Measurements from ENCODE around the gene ARHGAP6. TPM values are rescaled to one million over a fixed set of nuclear protein-coding genes. Genes with fewer than 3 reads are reported as not detected.
A peak's percentile ranks its signal among the peaks of the same experiment; 100 is the strongest.

The ARHGAP6 gene
- total and polyA plus RNA-seq, 9 donors = 14.1 to 32.9 (median 20.3) TPM

DNA sequence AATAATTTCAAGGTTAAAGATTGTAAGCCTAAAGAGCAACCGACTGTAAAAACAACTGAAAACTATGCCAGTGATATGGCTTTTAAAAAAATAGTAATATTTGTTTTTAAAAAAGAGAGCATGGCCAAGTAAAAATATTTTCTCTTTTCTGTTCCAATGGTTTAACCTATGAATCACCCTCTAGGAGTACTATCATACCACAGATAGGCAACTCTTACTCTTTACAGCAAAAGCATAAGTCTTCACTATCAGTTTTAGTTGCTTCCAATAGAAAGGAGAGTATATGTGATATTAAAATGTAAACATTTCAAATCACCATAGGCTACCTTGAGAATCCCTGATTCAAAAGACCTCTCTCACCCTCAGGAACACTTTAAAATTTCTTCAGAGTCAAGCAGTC lies 269.9 kb downstream of the ARHGAP6 start:
- intact Hi-C loops (cut with DNase I) = no loop called here
- 6 to 16% (median 8%) methylated on average over 1 of the region's 1 CpG for WGBS, 3 donors
- no peak for DNase-seq
- TF ChIP-seq CTCF (IDR thresholded peaks at IDR 0.05) (no peak), EP300 (IDR thresholded peaks at IDR 0.05) (no peak), POLR2A (IDR thresholded peaks at IDR 0.05) (no peak)
- H3K4me3 ChIP-seq = no peak overlapping the region
- H3K9me3 ChIP-seq = no peaks in the 10 kb centered on the region
- peaks cover 6% of the 10 kb centered on the region for H3K4me1 ChIP-seq (ENCODE audit: insufficient read depth)
- peak overlapping the region in 1 of 2 donors; percentile 10 for H3K27ac ChIP-seq
- no peaks in the 10 kb centered on the region for H3K36me3 ChIP-seq
- H3K27me3 ChIP-seq = no peaks in the 10 kb centered on the region

- Histone ChIP-seq H3K9me3 (no peaks in the 10 kb centered on the region), H3K4me1 (ENCODE audit: insufficient read depth) (peaks cover 6% of the 10 kb centered on the region), H3K4me3 (no peak overlapping the region), H3K27me3 (no peaks in the 10 kb centered on the region), H3K27ac (no peak overlapping the region), H3K36me3 (no peaks in the 10 kb centered on the region)
- TF ChIP-seq CTCF (IDR thresholded peaks at IDR 0.05) (no peak), EP300 (IDR thresholded peaks at IDR 0.05) (no peak), POLR2A (IDR thresholded peaks at IDR 0.05) (no peak)
- WGBS, 3 donors = 87 to 90% (median 89%) methylated on average over 2 of the region's 2 CpGs
- no peak for DNase-seq
- intact Hi-C loops (cut with DNase I) = no loop called here
Observed at GRCh38 chrX:11393949-11394654, 271.6 kb downstream of the ARHGAP6 start.

DNA sequence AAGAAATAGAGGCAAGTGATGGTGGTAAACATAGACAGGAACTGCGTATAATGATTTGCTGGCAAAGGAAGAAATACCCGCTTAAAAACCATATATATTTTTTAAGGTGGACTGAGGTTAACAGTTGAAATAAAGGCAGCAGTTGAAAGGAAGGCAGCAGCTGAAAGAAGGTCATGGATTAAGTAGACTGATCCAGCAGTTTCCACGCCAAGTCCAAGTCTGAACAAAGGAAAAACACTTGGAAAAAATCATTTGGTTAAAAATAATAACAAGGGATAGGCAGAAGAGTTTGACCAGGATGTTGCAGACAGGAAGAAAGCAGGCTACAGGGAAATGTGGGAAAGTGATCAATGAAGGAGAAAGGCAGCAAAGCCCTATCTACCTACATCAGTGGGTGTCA lies 278.9 kb downstream of the ARHGAP6 start:
- WGBS, 3 donors = 32 to 40% (median 35%) methylated on average over 3 of the region's 3 CpGs
- H3K27me3 ChIP-seq = no peaks in the 10 kb centered on the region
- no peak overlapping the region for H3K4me3 ChIP-seq
- H3K27ac ChIP-seq = peak overlapping the region in 1 of 2 donors; percentile 63
- no peak for TF ChIP-seq CTCF (IDR thresholded peaks at IDR 0.05)
- TF ChIP-seq EP300 (IDR thresholded peaks at IDR 0.05) = no peak
- TF ChIP-seq POLR2A (IDR thresholded peaks at IDR 0.05) = no peak
- DNase-seq = no peak
- no peaks in the 10 kb centered on the region for H3K36me3 ChIP-seq
- no peaks in the 10 kb centered on the region for H3K9me3 ChIP-seq
- intact Hi-C loops (cut with DNase I) = loop anchor here in 1 of 4 donors (10.0 kb wide), 1 partner anchor 148 kb away; no protein-coding TSS in a partner anchor
- H3K4me1 ChIP-seq (ENCODE audit: insufficient read depth) = peaks cover 3% of the 10 kb centered on the region

DNA sequence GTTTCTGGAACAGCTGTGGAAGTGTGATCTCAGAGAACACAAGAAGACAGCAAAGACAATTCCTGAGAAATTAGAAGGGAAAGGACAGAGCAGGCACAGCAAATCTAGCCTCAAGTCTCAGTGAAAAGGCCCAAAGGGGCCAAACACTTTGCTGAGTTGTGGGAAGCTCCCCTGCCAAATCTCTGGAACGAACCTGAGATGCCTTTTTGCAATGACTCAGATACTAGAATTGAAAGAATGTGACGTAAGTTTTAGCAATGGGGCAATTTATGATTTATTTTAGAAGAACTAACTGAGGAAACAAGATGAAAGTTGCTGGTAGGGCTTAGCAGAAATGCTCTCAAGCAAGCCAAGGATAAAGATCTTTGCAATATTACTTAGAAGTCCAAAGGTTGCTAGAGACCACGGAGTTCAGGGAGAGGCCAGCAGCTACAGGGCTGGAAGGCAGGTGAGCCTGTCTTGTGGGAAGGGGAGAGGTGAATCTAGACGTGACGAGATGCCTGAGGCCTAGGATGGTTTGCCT lies 279.7 kb downstream of the ARHGAP6 start:
- WGBS, 3 donors = 33 to 38% (median 34%) methylated on average over 5 of the region's 5 CpGs
- peak in 2 of 5 donors; percentile 33 to 52 for DNase-seq
- peaks cover 3% of the 10 kb centered on the region for H3K4me1 ChIP-seq (ENCODE audit: insufficient read depth)
- no peaks in the 10 kb centered on the region for H3K9me3 ChIP-seq
- intact Hi-C loops (cut with DNase I) = loop anchor here in 1 of 4 donors (10.0 kb wide), 1 partner anchor 149 kb away; no protein-coding TSS in a partner anchor
- no peaks in the 10 kb centered on the region for H3K36me3 ChIP-seq
- peak overlapping the region; percentile 8 to 63 for H3K27ac ChIP-seq
- TF ChIP-seq POLR2A (IDR thresholded peaks at IDR 0.05) (no peak), EP300 (IDR thresholded peaks at IDR 0.05) (no peak), CTCF (IDR thresholded peaks at IDR 0.05) (no peak)
- no peak overlapping the region for H3K4me3 ChIP-seq
- H3K27me3 ChIP-seq = no peaks in the 10 kb centered on the region

Measured in ovary (tissue), 9 donors.